CD4-positive, alpha-beta T cell (primary cell): Measurements from ENCODE around the gene MPPED2. TPM values are rescaled to one million over a fixed set of nuclear protein-coding genes. Genes with fewer than 3 reads are reported as not detected.

Experiments
- ATAC-seq: fragments of 200-7000 bp; cut with Tn5 transposase; one replicate; pipeline ENCODE4 v1.10.0; 2022; ENCODE audit warnings: mild to moderate bottlenecking; ENCODE audit not compliant: poor library complexity
- CTCF ChIA-PET: fragments of 350-600 bp; sonication (Branson Sonifier 250); formaldehyde crosslinking; loops from one replicate; lab custom pipeline; 2021; ENCODE audit warnings: antibody characterized with exemption, inconsistent platforms; lab: Charles Lee
- POLR2A ChIA-PET: fragments of 350-600 bp; sonication (Branson Sonifier 250); formaldehyde crosslinking; loops from one replicate; lab custom pipeline; 2021; ENCODE audit warnings: antibody characterized with exemption, inconsistent platforms; lab: Charles Lee
- DNase-seq, 14 experiments: peaks; one replicate each; pipeline ENCODE4 v3.0.0-alpha.2; 2013 to 2020; ENCODE audit warnings: mixed read lengths in 2 of 14
- H3K27ac ChIP-seq, 2 donors: one replicate each; pipeline versions ENCODE4 v1.5.1 to v1.7.0; 2013; ENCODE audit warnings: low read length in 2 of 2, low read depth in 1 of 2, mild to moderate bottlenecking in 1 of 2
- H3K27me3 ChIP-seq, 2 experiments: 1 replicate in 1 of 2; 2 replicates in 1 of 2; pipeline versions ENCODE4 v1.6.1 to v1.7.0; 2013; ENCODE audit warnings: low read length in 2 of 2, control low read depth in 1 of 2, mild to moderate bottlenecking in 1 of 2, moderate library complexity in 1 of 2; ENCODE audit not compliant: insufficient read depth in 2 of 2, control insufficient read depth in 1 of 2
- H3K36me3 ChIP-seq: one replicate; pipeline ENCODE4 v1.6.1; 2013; ENCODE audit warnings: low read length, control low read depth; ENCODE audit not compliant: insufficient read depth
- H3K4me1 ChIP-seq: one replicate; pipeline ENCODE4 v1.6.1; 2013; ENCODE audit warnings: low read length, control low read depth; ENCODE audit not compliant: insufficient read depth
- H3K4me3 ChIP-seq: one replicate; pipeline ENCODE4 v1.5.1; 2013; ENCODE audit warnings: mild to moderate bottlenecking, low read length, moderate library complexity
- H3K9me3 ChIP-seq, 2 experiments: 1 replicate in 1 of 2; 2 replicates in 1 of 2; pipeline versions ENCODE4 v1.6.1 to v1.7.0; 2013; ENCODE audit warnings: low read length in 2 of 2, mild to moderate bottlenecking in 2 of 2, control low read depth in 1 of 2, moderate library complexity in 1 of 2; ENCODE audit not compliant: control insufficient read depth in 1 of 2, insufficient read depth in 1 of 2
- H3K27ac Mint-ChIP-seq: one replicate; pipeline ENCODE4 v1.8.0; 2020; ENCODE audit warnings: mixed read lengths
- H3K27me3 Mint-ChIP-seq: one replicate; pipeline ENCODE4 v1.8.0; 2021; ENCODE audit warnings: mixed read lengths
- H3K36me3 Mint-ChIP-seq: one replicate; pipeline ENCODE4 v1.8.0; 2021; ENCODE audit warnings: low read depth, mixed read lengths
- H3K4me1 Mint-ChIP-seq: one replicate; pipeline ENCODE4 v1.8.0; 2021; ENCODE audit warnings: low read depth, mixed read lengths
- H3K4me3 Mint-ChIP-seq: one replicate; pipeline ENCODE4 v1.8.0; 2020; ENCODE audit warnings: mild to moderate bottlenecking, mixed read lengths
- H3K9me3 Mint-ChIP-seq: one replicate; pipeline ENCODE4 v1.8.0; 2020; ENCODE audit warnings: mixed read lengths
- intact Hi-C, 2 experiments: fragments of 100-400 bp; cut with DNase I in 1 of 2; cut with micrococcal nuclease in 1 of 2; formaldehyde crosslinking; loops; one replicate each; pipeline versions ENCODE4 v1.15.1 to v1.9.0; 2023 to 2025; cut with DNase I, micrococcal nuclease
- total RNA-seq, 174 experiments: library from RNA in 2 of 174; stranded (reverse) in 2 of 174; gene quantifications; one replicate each; pipeline ENCODE4 v1.2.3 and lab custom pipeline; 2021 to 2026
- TF ChIP-seq, protein P1 (sequence below): fragments of 200-600 bp; IDR thresholded peaks from one replicate; pipeline ENCODE4 v1.8.0; 2022; ENCODE audit warnings: antibody characterized with exemption, mild to moderate bottlenecking

MPPED2 gene
- total RNA-seq, 2 experiments from 2014 or later = 0.96 to 1.7 TPM

- H3K36me3 ChIP-seq = no peaks in the 10 kb centered on the region
- intact Hi-C loops = no loop called here
- Mint-ChIP-seq H3K4me3 (no peak overlapping the region), H3K4me1 (no peaks in the 10 kb centered on the region), H3K36me3 (no peaks in the 10 kb centered on the region), H3K9me3 (no peaks in the 10 kb centered on the region), H3K27ac (no peak overlapping the region), H3K27me3 (no peaks in the 10 kb centered on the region)
- no peak for DNase-seq
- H3K27ac ChIP-seq = no peak overlapping the region
- POLR2A ChIA-PET = no interaction called here
- no peaks in the 10 kb centered on the region for H3K4me1 ChIP-seq
- peaks cover 0 to 2% of the 10 kb centered on the region in 2 experiments for H3K27me3 ChIP-seq
- no peak for ATAC-seq
- TF ChIP-seq, protein P1, sequence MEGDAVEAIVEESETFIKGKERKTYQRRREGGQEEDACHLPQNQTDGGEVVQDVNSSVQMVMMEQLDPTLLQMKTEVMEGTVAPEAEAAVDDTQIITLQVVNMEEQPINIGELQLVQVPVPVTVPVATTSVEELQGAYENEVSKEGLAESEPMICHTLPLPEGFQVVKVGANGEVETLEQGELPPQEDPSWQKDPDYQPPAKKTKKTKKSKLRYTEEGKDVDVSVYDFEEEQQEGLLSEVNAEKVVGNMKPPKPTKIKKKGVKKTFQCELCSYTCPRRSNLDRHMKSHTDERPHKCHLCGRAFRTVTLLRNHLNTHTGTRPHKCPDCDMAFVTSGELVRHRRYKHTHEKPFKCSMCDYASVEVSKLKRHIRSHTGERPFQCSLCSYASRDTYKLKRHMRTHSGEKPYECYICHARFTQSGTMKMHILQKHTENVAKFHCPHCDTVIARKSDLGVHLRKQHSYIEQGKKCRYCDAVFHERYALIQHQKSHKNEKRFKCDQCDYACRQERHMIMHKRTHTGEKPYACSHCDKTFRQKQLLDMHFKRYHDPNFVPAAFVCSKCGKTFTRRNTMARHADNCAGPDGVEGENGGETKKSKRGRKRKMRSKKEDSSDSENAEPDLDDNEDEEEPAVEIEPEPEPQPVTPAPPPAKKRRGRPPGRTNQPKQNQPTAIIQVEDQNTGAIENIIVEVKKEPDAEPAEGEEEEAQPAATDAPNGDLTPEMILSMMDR = no peak
- CTCF ChIA-PET = no interaction called here
- no peak overlapping the region for H3K4me3 ChIP-seq
- H3K9me3 ChIP-seq = no peaks in the 10 kb centered on the region
These were observed 100.4 kb downstream of the MPPED2 start for GRCh38 chr11:30485756-30486155.

- H3K27me3 ChIP-seq = peaks cover 0 to 2% of the 10 kb centered on the region in 2 experiments
- H3K27ac ChIP-seq = no peak overlapping the region
- Mint-ChIP-seq H3K4me3 (no peak overlapping the region), H3K9me3 (no peaks in the 10 kb centered on the region), H3K36me3 (no peaks in the 10 kb centered on the region), H3K4me1 (no peaks in the 10 kb centered on the region), H3K27ac (no peak overlapping the region), H3K27me3 (no peaks in the 10 kb centered on the region)
- no peak for ATAC-seq
- no peaks in the 10 kb centered on the region for H3K4me1 ChIP-seq
- no peak overlapping the region for H3K4me3 ChIP-seq
- no peaks in the 10 kb centered on the region for H3K9me3 ChIP-seq
- POLR2A ChIA-PET = no interaction called here
- intact Hi-C loops = no loop called here
- TF ChIP-seq, protein P1 = no peak
- CTCF ChIA-PET = no interaction called here
- no peak for DNase-seq
- no peaks in the 10 kb centered on the region for H3K36me3 ChIP-seq
These were observed 100.9 kb downstream of the MPPED2 start for GRCh38 chr11:30485222-30485621.

- Mint-ChIP-seq H3K27me3 (peaks cover 7% of the 10 kb centered on the region), H3K4me3 (no peak overlapping the region), H3K4me1 (no peaks in the 10 kb centered on the region), H3K9me3 (no peaks in the 10 kb centered on the region), H3K36me3 (no peaks in the 10 kb centered on the region), H3K27ac (no peak overlapping the region)
- Histone ChIP-seq H3K27ac (no peak overlapping the region), H3K27me3 (no peaks in the 10 kb centered on the region), H3K4me1 (no peaks in the 10 kb centered on the region), H3K4me3 (no peak overlapping the region), H3K9me3 (no peaks in the 10 kb centered on the region), H3K36me3 (no peaks in the 10 kb centered on the region)
- ATAC-seq = no peak
- intact Hi-C loops = no loop called here
- POLR2A ChIA-PET = no interaction called here
- TF ChIP-seq, protein P1 = no peak
- DNase-seq = no peak
- CTCF ChIA-PET = no interaction called here
These were observed 103.1 kb downstream of the MPPED2 start for GRCh38 chr11:30483056-30483455.
